HFF-Myc (cell line): Measurements from ENCODE around the gene MXRA7.

ENCODE experiments used
- DNase-seq: peaks from one replicate; pipeline ENCODE4 v3.0.0-alpha.2; 2011; ENCODE audit warnings: low read depth; ENCODE audit errors: extremely low read depth
- H3K4me3 ChIP-seq: replicated peaks from 2 replicates; pipeline ENCODE4 v1.5.1; 2011; ENCODE audit warnings: low read depth, mild to moderate bottlenecking, control low read depth, low read length
- CTCF ChIP-seq: IDR thresholded peaks from 2 replicates; pipeline ENCODE4 v1.5.1; 2012; ENCODE audit warnings: mild to moderate bottlenecking, low read depth, low read length, control low read depth; ENCODE audit errors: missing control alignments

Gene MXRA7

GRCh38 chr17:76720211-76720610 is 9.4 kb upstream of the MXRA7 start:
- no peak overlapping the region for H3K4me3 ChIP-seq
- DNase-seq, result no peak
- no peak for TF ChIP-seq CTCF

GRCh38 chr17:76718516-76718915 is 7.8 kb upstream of the MXRA7 start:
- DNase-seq, result no peak
- no peak overlapping the region for H3K4me3 ChIP-seq
- no peak for TF ChIP-seq CTCF

GRCh38 chr17:76716839-76717215 is 6.1 kb upstream of the MXRA7 start:
- H3K4me3 ChIP-seq, result no peak overlapping the region
- DNase-seq, result no peak

GRCh38 chr17:76716146-76716838 is 5.5 kb upstream of the MXRA7 start:
- no peak for TF ChIP-seq CTCF
- H3K4me3 ChIP-seq, result no peak overlapping the region
- DNase-seq, result peak; percentile 56

More at GRCh38 chr17:76716839-76717215, 6.1 kb upstream of the MXRA7 start:
- no peak for TF ChIP-seq CTCF

- DNase-seq, result no peak
- H3K4me3 ChIP-seq, result no peak overlapping the region
- no peak for TF ChIP-seq CTCF
These were observed 4.7 kb upstream of the MXRA7 start for GRCh38 chr17:76715496-76715830.

- TF ChIP-seq CTCF, result peak; percentile 85
- no peak for DNase-seq
- H3K4me3 ChIP-seq, result no peak overlapping the region
These were observed 4.2 kb upstream of the MXRA7 start for GRCh38 chr17:76714822-76715495.

- H3K4me3 ChIP-seq, result no peak overlapping the region
- no peak for TF ChIP-seq CTCF
- no peak for DNase-seq
These were observed 3.6 kb upstream of the MXRA7 start for GRCh38 chr17:76714336-76714735.
